Cardiac muscle cell (in vitro differentiated cells and primary cell): ENCODE results near the gene PTH2. TPM values are rescaled to one million over a fixed set of nuclear protein-coding genes. Genes with fewer than 3 reads are reported as not detected.

Experiments used
- DNase-seq, 2 donors: peaks; one replicate each; pipeline versions ENCODE4 v3.0.0 to v3.0.0-alpha.2; 2010 to 2017; ENCODE audit warnings: low read depth in 1 of 2, low spot score in 1 of 2
- H3K27ac ChIP-seq: fragments of 200-600 bp; sonication (generic); 2 replicates; pipeline ENCODE4 v1.5.1; 2016
- H3K27me3 ChIP-seq: fragments of 200-600 bp; sonication (generic); 2 replicates; pipeline ENCODE4 v1.6.0; 2016; ENCODE audit warnings: control low read depth
- H3K36me3 ChIP-seq: fragments of 200-600 bp; sonication (generic); 2 replicates; pipeline ENCODE4 v1.5.1; 2016; ENCODE audit warnings: control low read depth
- H3K4me1 ChIP-seq: fragments of 200-600 bp; sonication (generic); 2 replicates; pipeline ENCODE4 v1.8.1; 2017; ENCODE audit warnings: low read depth, mild to moderate bottlenecking, mixed run types
- H3K4me3 ChIP-seq: fragments of 200-600 bp; sonication (generic); 2 replicates; pipeline ENCODE4 v1.5.1; 2016; ENCODE audit warnings: mild to moderate bottlenecking
- H3K9me3 ChIP-seq: fragments of 200-600 bp; sonication (generic); 2 replicates; pipeline ENCODE4 v1.5.1; 2017; ENCODE audit warnings: low read depth, mild to moderate bottlenecking, control low read depth
- CTCF ChIP-seq: IDR thresholded peaks from 2 replicates; pipeline ENCODE4 v1.5.1; 2012; ENCODE audit warnings: low read depth, mild to moderate bottlenecking, low read length
- polyA plus RNA-seq: library from polyadenylated mRNA; unstranded; fragments of >200 nt; fragmentation: Nextera tagmentation; extraction: Ambion mirVana; gene quantifications from 2 replicates; pipeline ENCODE4 v1.2.1, GENCODE V29; 2016
- total RNA-seq: library from RNA; depleted of rRNA; stranded (reverse); fragments of >200 nt; gene quantifications from 2 replicates; pipeline ENCODE4 v1.2.3, GENCODE V29; 2016

PTH2 gene
- total and polyA plus RNA-seq, 2 experiments from 2014 or later, result 6.2 to 10.0 TPM

GRCh38 chr19:49417088-49417487, 6.2 kb downstream of the PTH2 start:
- H3K27me3 ChIP-seq, result peaks cover 10% of the 10 kb centered on the region
- H3K27ac ChIP-seq, result no peak overlapping the region
- H3K36me3 ChIP-seq, result no peaks in the 10 kb centered on the region
- no peaks in the 10 kb centered on the region for H3K9me3 ChIP-seq
- H3K4me1 ChIP-seq, result peaks cover 15% of the 10 kb centered on the region
- TF ChIP-seq CTCF, result no peak
- no peak for DNase-seq
- H3K4me3 ChIP-seq, result no peak overlapping the region

- no peak for DNase-seq
- Histone ChIP-seq H3K4me3 (no peak overlapping the region), H3K36me3 (no peaks in the 10 kb centered on the region), H3K4me1 (peaks cover 9% of the 10 kb centered on the region), H3K27me3 (no peaks in the 10 kb centered on the region), H3K27ac (no peak overlapping the region), H3K9me3 (no peaks in the 10 kb centered on the region)
- no peak for TF ChIP-seq CTCF
Observed at GRCh38 chr19:49415810-49416200, 7.4 kb downstream of the PTH2 start.

GRCh38 chr19:49415102-49415809, 8.0 kb downstream of the PTH2 start:
- no peaks in the 10 kb centered on the region for H3K27me3 ChIP-seq
- H3K4me3 ChIP-seq, result no peak overlapping the region
- no peak for TF ChIP-seq CTCF
- H3K36me3 ChIP-seq, result no peaks in the 10 kb centered on the region
- no peak overlapping the region for H3K27ac ChIP-seq
- H3K4me1 ChIP-seq, result peaks cover 9% of the 10 kb centered on the region
- peak in 1 of 2 donors; percentile 86 for DNase-seq
- no peaks in the 10 kb centered on the region for H3K9me3 ChIP-seq

DNA sequence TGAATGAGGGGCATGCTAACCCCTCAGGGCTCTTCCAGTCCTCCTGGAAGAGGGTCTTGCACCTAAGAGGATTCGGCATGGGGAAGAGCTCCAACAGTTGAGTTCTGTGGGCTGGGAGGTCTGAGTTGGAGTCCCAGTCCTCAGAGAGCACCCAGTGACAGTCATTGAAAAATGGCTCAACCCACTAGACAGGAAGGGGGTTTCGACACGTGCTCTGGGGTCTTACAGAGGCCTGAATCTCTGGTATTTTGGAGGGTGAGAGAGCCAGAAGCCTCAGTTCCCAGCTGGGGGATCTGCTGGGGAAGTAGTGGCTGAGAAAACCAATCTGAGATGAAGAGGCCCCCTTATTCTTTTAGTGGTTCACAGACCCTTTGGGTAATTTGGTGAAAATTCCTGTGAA, 9.0 kb downstream of the PTH2 start:
- H3K4me1 ChIP-seq, result peaks cover 14% of the 10 kb centered on the region
- no peaks in the 10 kb centered on the region for H3K36me3 ChIP-seq
- H3K4me3 ChIP-seq, result no peak overlapping the region
- no peaks in the 10 kb centered on the region for H3K9me3 ChIP-seq
- H3K27ac ChIP-seq, result no peak overlapping the region
- no peak for TF ChIP-seq CTCF
- DNase-seq, result no peak
- H3K27me3 ChIP-seq, result no peaks in the 10 kb centered on the region

GRCh38 chr19:49413348-49413747, 9.9 kb downstream of the PTH2 start:
- Histone ChIP-seq H3K27ac (no peak overlapping the region), H3K36me3 (no peaks in the 10 kb centered on the region)
- TF ChIP-seq CTCF, result no peak

More at GRCh38 chr19:49413348-49413747, 9.9 kb downstream of the PTH2 start:
- no peak overlapping the region for H3K4me3 ChIP-seq
- H3K9me3 ChIP-seq, result no peaks in the 10 kb centered on the region
- peaks cover 14% of the 10 kb centered on the region for H3K4me1 ChIP-seq
- peak in 1 of 2 donors; percentile 35 for DNase-seq
- H3K27me3 ChIP-seq, result no peaks in the 10 kb centered on the region
